Forelimb muscle (tissue), 1 donor: ENCODE measurements around the gene GMIP. TPM values are rescaled to one million over a fixed set of nuclear protein-coding genes. Genes with fewer than 3 reads are reported as not detected.
"Not testable (repeated sequence)": the region's sequence is repeated elsewhere in the genome, so short reads cannot be mapped to it uniquely, and the experiment has no call there.

Source experiments
- DNase-seq: peaks from one replicate; pipeline ENCODE4 v3.0.0-alpha.2; 2013; ENCODE audit warnings: low read depth
- polyA plus RNA-seq: library from polyadenylated mRNA; unstranded; fragments of 120-200 nt; gene quantifications from one replicate; pipeline ENCODE4 v1.2.1, GENCODE V29; 2013; ENCODE audit not compliant: insufficient read length

Gene GMIP
- polyA plus RNA-seq, 1 donor = 2.5 TPM

DNA sequence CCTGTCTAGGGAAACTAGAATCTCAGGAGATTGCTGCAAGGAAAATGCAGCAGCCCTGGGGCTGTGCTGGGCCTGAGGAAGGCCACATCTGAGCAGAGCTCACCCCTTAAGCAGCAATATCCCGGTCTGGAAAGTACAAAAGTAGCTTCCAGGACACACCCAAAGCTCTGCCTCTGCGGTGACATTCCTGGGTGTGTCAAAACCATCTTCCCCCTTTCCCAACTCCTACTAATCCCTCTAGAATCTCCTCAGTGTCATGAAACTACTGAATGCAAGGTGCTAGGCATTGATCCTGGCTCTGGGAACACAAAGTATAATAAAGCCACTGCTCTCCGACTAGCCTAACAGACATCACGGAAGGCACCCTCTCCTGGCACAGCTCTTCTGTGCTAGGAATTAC lies 30.0 kb downstream of the GMIP start:
- DNase-seq = no peak

GRCh38 chr19:19610376-19611202 lies 32.9 kb downstream of the GMIP start:
- no peak for DNase-seq

GRCh38 chr19:19606686-19607085 lies 36.8 kb downstream of the GMIP start:
- not testable (repeated sequence) for DNase-seq

DNA sequence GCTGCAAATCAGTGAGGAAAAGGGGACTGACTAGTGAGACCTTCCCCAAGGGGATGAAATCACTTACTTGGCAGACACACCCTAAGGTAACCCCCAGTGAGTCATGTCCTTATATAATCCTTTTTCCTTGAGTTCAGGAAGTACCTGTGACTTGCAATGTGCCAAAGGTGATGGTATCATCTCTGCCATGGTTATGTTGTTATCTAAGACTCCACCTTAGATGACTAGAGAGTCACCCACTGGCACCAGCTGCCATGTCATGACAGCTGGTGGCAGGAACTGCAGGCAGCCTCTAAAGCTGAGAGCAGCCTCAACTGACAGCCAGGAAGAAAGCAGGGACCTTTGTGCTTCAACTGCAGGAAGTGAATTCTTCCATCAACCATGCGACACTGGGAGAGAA lies 37.4 kb downstream of the GMIP start:
- DNase-seq = no peak

DNA sequence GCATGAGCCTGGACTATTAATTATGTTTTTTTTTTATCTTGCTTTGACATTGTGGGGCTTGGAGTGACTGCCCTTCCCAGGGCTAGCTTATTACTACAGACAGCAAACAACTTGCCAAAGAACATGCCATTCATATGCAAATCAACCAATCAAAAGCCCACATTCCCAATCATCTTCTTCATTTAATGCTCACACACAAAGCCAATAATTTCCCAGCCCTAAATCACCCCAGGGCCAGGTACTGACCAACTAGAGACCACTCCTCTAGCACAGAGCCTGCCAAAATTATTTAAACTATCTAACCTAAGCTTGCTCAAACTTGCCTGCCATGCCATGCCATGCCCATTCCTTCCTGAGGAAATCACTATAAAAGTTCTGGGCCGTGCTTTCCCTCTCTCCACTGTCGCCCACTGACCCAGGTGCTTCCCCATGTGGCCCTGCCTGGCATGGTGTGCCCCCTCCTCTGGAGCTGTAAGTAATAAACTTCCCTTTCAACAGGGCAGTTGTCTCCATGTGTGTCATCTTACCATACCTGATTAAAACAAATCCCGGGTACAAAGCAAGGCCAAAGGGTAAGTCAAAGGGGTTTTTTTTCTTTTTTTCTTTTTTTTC lies 40.6 kb downstream of the GMIP start:
- no peak for DNase-seq

DNA sequence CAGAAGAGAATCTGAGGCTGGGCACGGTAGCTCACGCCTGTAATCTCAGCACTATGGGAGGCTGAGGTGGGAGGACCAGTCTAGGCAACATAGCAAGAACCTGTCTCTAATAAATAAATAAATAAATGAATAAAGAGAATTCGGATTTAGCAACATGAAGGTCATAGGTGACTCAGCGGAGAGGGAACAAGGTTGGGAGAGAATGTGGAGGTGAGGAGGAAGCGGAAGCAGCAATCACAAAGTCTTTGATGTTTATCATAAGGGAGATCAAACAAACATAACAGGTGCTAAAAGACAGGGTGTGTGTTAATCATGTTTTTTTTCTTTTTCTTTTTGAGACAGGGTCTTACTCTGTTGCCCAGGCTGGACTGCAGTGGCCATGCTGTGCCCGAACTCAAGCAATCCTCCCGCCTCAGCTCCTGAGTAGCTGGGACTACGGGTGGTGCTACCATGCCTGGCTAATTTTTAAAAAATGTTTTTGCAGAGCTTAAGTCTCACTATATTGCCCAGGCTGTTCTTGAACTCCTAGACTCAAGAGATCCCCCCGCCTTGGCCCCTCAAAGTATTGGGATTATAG lies 41.2 kb downstream of the GMIP start:
- no peak for DNase-seq

GRCh38 chr19:19600793-19601330 lies 42.6 kb downstream of the GMIP start:
- DNase-seq = no peak

DNA sequence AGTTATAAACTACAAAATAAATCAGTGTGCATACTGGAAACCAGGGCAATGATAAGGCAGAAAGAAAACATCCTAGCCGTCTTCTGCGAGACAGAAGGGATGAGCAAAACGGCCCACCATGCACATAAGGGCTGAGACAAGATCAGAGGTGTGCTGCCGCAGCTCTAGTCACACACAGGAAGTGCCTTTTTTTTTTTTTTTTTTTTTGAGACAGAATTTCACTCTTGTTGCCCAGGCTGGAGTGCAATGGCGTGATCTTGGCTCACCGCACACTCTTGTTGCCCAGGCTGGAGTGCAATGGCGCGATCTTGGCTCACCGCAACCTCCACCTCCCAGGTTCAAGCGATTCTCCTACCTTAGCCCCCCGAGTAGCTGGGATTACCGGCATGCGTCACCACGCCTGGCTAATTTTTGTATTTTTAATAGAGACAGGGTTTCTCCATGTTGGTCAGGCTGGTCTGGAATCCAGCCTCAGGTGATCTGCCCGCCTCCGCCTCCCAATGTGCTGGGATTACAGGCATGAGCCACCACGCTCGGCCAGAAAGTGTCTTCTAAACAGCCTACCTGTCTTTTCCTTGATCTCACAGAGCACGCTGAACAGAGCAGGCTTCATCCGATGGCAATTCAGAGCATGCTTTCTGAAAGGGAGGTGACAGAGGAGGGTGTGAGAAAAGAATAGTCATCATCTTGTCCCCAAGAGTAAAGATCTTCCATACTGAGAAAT lies 44.6 kb downstream of the GMIP start:
- DNase-seq = not testable (repeated sequence)

- DNase-seq = no peak
Observed at GRCh38 chr19:19597809-19598306, 45.6 kb downstream of the GMIP start.

- DNase-seq = no peak
Observed at GRCh38 chr19:19595171-19595701, 48.2 kb downstream of the GMIP start.

GRCh38 chr19:19594381-19594780 lies 49.1 kb downstream of the GMIP start:
- no peak for DNase-seq

- no peak for DNase-seq
Observed at GRCh38 chr19:19592690-19593089, 50.8 kb downstream of the GMIP start.

DNA sequence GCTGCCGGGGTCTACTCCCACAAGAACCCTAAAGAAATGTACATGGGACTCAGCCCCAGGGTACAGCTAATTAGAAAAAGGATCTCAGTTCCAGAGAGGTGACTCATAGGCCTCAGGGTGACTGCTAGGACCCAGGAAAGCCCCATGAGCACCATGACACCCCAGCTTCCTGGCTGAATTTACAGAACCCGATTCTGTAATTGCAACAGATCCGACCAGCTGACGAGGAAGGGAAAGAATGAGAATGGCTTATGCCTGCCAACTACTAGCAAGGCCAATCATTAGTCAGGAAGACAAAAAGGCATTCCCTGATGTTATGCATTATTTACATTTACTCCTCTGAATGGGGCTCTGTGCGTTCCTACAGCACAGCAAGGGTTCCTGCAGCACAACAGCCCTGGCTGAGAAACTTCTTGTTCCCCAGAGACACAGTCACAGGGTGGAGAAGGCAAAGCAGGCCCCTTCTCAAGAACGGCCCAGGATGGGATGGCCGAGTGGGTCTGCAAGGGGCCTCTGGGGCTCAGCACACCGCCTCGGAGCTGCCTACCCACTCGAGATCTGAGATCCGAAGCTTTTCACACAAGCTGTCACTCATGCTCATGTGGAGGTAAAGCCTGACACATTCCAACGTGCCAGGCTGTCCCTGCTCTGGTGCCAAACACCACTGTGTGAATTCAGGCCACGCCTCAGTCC lies 52.2 kb downstream of the GMIP start:
- peak; percentile 76 for DNase-seq

GRCh38 chr19:19588546-19588945 lies 54.9 kb downstream of the GMIP start:
- no peak for DNase-seq

- no peak for DNase-seq
Observed at GRCh38 chr19:19587771-19588170, 55.7 kb downstream of the GMIP start.

- DNase-seq = no peak
Observed at GRCh38 chr19:19584356-19584755, 59.1 kb downstream of the GMIP start.

GRCh38 chr19:19582471-19582870 lies 61.0 kb downstream of the GMIP start:
- no peak for DNase-seq

- no peak for DNase-seq
Observed at GRCh38 chr19:19581391-19581790, 62.1 kb downstream of the GMIP start.

GRCh38 chr19:19580418-19580817 lies 63.0 kb downstream of the GMIP start:
- no peak for DNase-seq

- no peak for DNase-seq
Observed at GRCh38 chr19:19579533-19580361, 63.7 kb downstream of the GMIP start.
